Type B pancreatic cell (in vitro differentiated cells): ENCODE results near the gene DUSP22. TPM values are rescaled to one million over a fixed set of nuclear protein-coding genes. Genes with fewer than 3 reads are reported as not detected.

Experiments
- DNase-seq: peaks from one replicate; pipeline ENCODE4 v3.0.0; 2021; ENCODE audit warnings: mixed read lengths; ENCODE audit not compliant: unreplicated experiment; ENCODE audit errors: extremely low spot score
- H3K27ac Mint-ChIP-seq: 2 replicates; pipeline ENCODE4 v1.8.0; 2021; ENCODE audit warnings: mild to moderate bottlenecking, mixed read lengths
- H3K27me3 Mint-ChIP-seq: 2 replicates; pipeline ENCODE4 v1.8.0; 2021; ENCODE audit warnings: mixed read lengths
- H3K36me3 Mint-ChIP-seq: 2 replicates; pipeline ENCODE4 v1.8.0; 2021; ENCODE audit warnings: mixed read lengths
- H3K4me1 Mint-ChIP-seq: one replicate; pipeline ENCODE4 v1.8.0; 2021; ENCODE audit warnings: mixed read lengths; ENCODE audit not compliant: unreplicated experiment
- H3K4me3 Mint-ChIP-seq: 2 replicates; pipeline ENCODE4 v1.8.0; 2021; ENCODE audit warnings: mild to moderate bottlenecking, mixed read lengths
- H3K9me3 Mint-ChIP-seq: 2 replicates; pipeline ENCODE4 v1.8.0; 2021; ENCODE audit warnings: mixed read lengths
- CTCF ChIP-seq: fragments of 200-600 bp; sonication (generic); conservative IDR thresholded peaks from 2 replicates; pipeline ENCODE4 v1.5.0; 2021; ENCODE audit warnings: antibody characterized with exemption, mild to moderate bottlenecking
- total RNA-seq: library from RNA; stranded (reverse); gene quantifications from 2 replicates; pipeline ENCODE4 v1.2.1, GENCODE V29; 2021; ENCODE audit warnings: low replicate concordance

The DUSP22 gene
- total RNA-seq, 1 donor from 2014 or later = 25.0 TPM

- Mint-ChIP-seq H3K4me3 (no peak overlapping the region), H3K4me1 (no peaks in the 10 kb centered on the region), H3K27ac (no peak overlapping the region), H3K27me3 (peaks cover 13% of the 10 kb centered on the region), H3K9me3 (no peaks in the 10 kb centered on the region), H3K36me3 (no peaks in the 10 kb centered on the region)
- DNase-seq = no peak
- no peak for TF ChIP-seq CTCF
Observed at GRCh38 chr6:252775-253535, 39.3 kb upstream of the DUSP22 start.

- no peak for DNase-seq
- no peak overlapping the region for H3K27ac Mint-ChIP-seq
Observed at GRCh38 chr6:254016-254415, 38.3 kb upstream of the DUSP22 start.

GRCh38 chr6:255041-255750, 37.1 kb upstream of the DUSP22 start:
- Mint-ChIP-seq H3K27ac (no peak overlapping the region), H3K36me3 (no peaks in the 10 kb centered on the region)

More at GRCh38 chr6:254016-254415, 38.3 kb upstream of the DUSP22 start:
- H3K27me3 Mint-ChIP-seq = peaks cover 13% of the 10 kb centered on the region
- H3K4me1 Mint-ChIP-seq = no peaks in the 10 kb centered on the region
- H3K9me3 Mint-ChIP-seq = no peaks in the 10 kb centered on the region
- no peaks in the 10 kb centered on the region for H3K36me3 Mint-ChIP-seq
- H3K4me3 Mint-ChIP-seq = no peak overlapping the region
- TF ChIP-seq CTCF = no peak

GRCh38 chr6:255751-256083, 36.6 kb upstream of the DUSP22 start:
- peaks cover 11% of the 10 kb centered on the region for H3K27me3 Mint-ChIP-seq
- no peak for TF ChIP-seq CTCF
- H3K9me3 Mint-ChIP-seq = no peaks in the 10 kb centered on the region
- no peaks in the 10 kb centered on the region for H3K36me3 Mint-ChIP-seq
- no peaks in the 10 kb centered on the region for H3K4me1 Mint-ChIP-seq
- DNase-seq = no peak
- no peak overlapping the region for H3K27ac Mint-ChIP-seq
- H3K4me3 Mint-ChIP-seq = no peak overlapping the region

More at GRCh38 chr6:255041-255750, 37.1 kb upstream of the DUSP22 start:
- no peak for TF ChIP-seq CTCF
- H3K4me1 Mint-ChIP-seq = no peaks in the 10 kb centered on the region
- H3K9me3 Mint-ChIP-seq = no peaks in the 10 kb centered on the region
- H3K27me3 Mint-ChIP-seq = peaks cover 13% of the 10 kb centered on the region
- H3K4me3 Mint-ChIP-seq = no peak overlapping the region
- no peak for DNase-seq

GRCh38 chr6:256169-256568, 36.1 kb upstream of the DUSP22 start:
- peaks cover 8% of the 10 kb centered on the region for H3K27me3 Mint-ChIP-seq
- H3K4me3 Mint-ChIP-seq = no peak overlapping the region
- H3K9me3 Mint-ChIP-seq = no peaks in the 10 kb centered on the region
- no peak for TF ChIP-seq CTCF
- H3K27ac Mint-ChIP-seq = no peak overlapping the region
- no peaks in the 10 kb centered on the region for H3K36me3 Mint-ChIP-seq
- DNase-seq = no peak
- no peaks in the 10 kb centered on the region for H3K4me1 Mint-ChIP-seq
